ENCODE measurements around the gene SLX4.
A peak's percentile ranks its signal among the peaks of the same experiment; 100 is the strongest.

Gene SLX4

DNA sequence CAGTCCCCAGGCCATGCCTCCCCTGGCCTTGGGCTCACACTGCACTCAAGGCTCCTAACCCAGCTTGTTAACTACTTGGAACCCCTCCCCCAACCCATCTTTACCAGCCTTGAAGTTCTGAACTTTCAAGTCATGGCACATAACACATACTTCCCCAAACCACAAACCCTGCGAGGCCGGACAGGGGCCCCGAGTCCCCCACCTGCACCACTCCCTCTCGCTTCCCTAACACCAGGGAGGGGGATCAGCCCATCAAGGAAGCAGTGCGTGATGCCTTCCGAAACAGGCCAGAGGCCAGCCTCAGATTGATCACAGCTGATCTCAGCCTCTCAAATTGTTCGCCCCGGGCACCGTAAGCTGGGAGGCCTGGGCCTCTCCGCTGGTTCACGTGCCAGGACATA lies 31.2 kb downstream of the SLX4 start:
- DNase-seq, result no peak

GRCh38 chr16:3579776-3580175 lies 31.6 kb downstream of the SLX4 start:
- no peak for DNase-seq

DNA sequence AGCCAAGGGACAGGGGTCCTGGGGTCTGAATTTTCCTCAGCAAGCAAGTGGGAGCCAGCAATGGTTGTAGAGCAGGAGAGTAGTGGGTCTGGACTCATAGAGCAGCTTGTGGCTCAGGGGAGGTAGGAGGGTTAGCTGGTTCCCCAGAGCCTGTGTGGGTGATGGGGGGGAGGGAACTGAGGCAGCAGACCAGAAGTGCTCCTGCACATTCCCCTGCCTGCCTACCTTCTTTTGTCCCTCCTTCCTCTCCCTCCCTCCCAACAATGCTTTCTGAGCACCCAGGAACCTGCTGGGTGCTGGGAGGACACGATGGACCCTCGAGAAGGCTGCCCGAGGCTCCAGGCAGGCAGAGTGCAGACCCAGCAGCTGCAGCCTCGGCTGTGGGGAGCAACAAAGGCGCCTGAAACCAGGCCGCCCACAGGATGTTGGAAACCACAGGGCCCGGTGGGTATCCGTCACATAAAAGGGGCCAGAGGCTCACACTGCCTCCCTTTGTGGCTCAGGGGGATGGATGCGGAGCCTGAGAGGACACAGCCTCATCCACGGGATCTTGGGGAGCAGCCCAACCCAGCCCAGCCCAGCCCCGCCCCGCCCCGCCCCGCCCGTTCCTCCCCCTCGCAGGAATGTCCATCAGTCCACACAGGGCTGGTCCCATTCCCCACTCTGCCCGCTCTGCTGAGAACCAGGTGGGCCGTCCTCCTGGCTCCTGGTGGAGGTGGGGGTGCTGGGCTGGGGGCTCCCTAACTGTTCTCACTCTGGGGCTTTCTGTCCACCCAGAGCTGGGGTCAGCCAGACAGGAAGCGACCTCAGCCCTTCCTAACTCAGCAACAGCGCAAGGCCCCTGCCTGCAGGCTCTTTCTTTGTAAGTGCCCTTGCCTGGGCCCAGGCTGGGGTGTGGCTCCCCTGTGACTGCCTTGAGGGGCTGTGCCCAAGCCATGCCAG lies 32.5 kb downstream of the SLX4 start:
- DNase-seq, result no peak

- no peak for DNase-seq
Observed at GRCh38 chr16:3578121-3578520, 33.3 kb downstream of the SLX4 start.

DNA sequence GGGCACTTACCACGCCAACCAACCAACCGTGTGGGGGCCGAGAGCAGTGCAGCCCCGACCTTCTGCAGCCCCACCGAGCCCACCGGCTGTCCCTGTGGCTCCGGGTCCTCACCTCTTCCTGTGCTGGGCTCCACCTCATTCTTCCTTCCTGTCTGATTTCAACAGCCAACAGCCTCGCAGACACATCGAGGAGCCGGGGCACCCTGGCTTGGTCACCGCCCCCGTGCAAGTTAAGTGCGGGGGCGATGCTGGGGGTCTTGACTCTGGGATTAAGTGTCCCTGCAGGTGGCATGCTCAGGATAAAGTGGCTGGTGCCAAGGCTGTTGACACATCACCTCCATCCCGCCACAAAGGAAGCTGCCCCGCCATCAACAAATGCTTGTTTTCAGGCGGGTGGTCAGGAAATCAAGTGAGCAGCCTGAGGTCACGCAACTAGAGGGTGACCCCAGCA lies 34.1 kb downstream of the SLX4 start, which contains the start of gene NLRC3:
TSS of gene NLRC3 (minus strand) at position 102 of the 451 bp plus-strand sequence. CDS start 12,367 bp downstream, outside the sequence.
- no peak for DNase-seq

GRCh38 chr16:3576211-3576610 lies 35.2 kb downstream of the SLX4 start:
- no peak for DNase-seq

DNA sequence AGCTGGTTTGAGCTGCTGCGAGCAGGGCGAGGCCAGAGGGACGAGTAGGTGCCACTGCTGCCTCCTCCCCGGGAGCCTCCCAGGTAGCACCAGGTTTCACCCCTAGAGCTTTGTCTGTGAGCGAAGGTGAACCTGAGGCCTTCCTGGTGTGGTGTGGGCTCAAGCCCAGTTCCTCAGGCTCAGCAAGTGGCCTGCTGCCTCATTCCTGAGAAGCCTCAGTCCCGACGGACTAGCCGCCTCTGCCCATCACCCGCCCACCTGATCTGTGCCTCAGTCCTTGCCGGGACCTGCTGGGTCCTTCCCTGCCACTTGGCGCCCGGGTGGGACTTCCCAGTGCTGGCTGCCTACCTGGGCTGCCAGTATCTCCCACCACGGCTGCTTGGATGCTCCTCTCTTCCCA lies 35.9 kb downstream of the SLX4 start:
- no peak for DNase-seq

GRCh38 chr16:3574195-3574594 lies 37.2 kb downstream of the SLX4 start:
- DNase-seq, result no peak

DNA sequence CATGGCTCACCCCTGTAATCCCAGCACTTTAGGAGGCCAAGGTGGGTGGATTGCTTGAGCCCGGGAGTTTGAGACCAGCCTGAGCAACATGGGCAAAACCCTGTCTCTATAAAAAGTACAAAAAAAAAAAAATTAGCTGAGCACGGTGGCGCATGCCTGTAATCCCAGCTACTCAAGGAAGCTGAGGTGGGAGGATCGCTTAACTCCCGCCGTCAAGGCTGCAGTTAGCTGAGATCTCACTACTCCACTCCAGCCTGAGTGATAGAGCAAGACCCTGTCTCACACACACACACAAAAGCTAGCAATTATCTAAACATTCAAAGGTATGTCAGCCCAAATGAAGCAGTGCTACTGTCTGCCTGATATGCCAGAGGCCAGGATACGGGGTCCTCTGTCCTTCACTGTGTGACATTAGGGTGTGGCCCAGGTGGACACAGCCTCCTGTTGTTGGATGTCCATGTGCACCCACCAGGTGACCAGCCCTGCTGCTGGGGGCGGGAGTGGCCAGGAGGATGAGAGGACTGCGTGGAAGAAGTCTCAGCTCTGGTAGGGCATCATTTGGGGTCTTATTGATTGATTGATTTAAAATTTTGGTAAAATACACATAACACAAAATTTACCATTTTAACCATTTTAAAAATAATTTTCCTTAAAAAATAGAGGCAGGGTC lies 38.1 kb downstream of the SLX4 start:
- no peak for DNase-seq

DNA sequence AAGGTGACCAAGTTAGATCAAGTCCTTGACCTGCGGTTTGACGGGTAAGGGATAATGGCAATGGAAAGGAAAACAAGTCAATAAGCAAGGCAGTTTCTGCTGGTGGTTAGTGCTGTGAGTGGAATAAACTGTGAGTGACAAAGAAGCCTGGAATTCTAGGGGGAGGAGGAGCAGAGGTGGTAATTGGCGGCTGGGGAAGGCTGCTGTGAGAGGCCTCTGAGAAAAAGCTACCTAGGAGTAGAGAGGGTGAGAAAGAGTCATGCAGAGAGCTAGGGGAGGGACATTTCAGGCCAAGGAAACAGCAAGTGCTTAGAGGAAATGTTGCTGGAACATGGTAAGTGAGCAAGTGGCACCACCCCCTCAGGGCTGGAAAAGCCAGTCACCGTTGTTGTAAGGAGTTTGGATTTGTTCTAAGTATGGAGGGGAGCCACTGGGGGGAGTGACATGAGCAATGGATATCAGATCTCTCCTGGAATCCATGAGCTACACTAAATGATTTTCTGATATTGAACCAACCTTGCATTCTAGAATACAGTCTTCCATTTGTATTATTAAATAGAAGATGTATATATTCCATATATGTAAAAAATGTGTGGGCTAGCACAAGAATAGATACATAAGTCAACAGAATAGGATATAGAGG lies 40.9 kb downstream of the SLX4 start:
- no peak for DNase-seq

DNA sequence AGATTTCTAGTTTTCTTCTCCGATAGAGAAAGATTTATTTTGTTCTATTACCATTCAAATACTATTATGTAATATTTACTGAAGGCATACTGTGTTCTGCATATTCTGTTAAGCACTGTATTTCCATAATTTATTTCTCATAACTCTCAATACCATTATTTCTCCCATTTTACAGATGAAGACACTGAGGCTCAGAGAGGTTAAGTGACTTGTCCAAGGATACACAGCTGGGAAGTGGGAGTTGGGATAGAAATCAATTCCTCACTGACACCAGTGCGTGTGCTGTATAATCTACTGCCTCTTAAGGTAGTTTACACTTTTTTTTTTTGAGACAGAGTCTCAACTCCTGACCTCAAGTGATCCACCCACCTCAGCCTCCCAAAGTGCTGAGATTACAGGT lies 41.6 kb downstream of the SLX4 start:
- no peak for DNase-seq

GRCh38 chr16:3566990-3567389 lies 44.4 kb downstream of the SLX4 start:
- no peak for DNase-seq

DNA sequence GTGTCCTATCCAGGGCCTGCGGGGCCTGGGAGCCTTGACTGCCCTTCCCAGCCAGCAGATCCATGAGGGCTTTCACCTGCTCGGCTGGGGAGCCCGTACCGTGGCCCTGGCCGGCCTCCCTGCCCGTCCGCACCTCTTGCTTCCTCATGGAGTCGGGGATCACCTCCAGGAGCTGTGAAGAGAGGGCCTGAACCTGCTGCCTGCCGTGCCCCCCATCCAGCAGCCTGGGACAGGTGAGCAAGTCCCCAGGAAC lies 46.6 kb downstream of the SLX4 start:
- DNase-seq, result no peak

- DNase-seq, result no peak
Observed at GRCh38 chr16:3564130-3564888, 47.1 kb downstream of the SLX4 start.

- DNase-seq, result no peak
Observed at GRCh38 chr16:3562914-3563480, 48.4 kb downstream of the SLX4 start.

DNA sequence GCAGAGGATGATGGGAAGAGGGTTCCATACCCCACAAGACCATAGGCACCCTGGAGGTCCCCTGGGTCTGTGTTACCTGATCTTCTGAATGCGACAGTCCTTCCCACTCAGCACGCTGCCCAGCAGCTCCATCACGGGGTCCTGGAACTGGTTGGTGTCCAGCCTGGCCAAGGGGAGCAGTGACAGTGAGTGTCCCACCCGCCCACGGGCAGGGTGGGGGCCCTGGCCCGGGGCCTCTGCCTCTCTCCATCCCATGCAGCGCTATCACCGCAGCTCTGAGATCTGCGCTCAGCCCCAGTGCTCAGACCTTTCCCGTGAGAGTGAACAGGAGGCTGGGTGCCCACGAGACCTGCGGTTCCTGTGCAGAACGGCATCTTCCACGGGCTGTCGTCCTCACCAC lies 49.8 kb downstream of the SLX4 start:
- no peak for DNase-seq

DNA sequence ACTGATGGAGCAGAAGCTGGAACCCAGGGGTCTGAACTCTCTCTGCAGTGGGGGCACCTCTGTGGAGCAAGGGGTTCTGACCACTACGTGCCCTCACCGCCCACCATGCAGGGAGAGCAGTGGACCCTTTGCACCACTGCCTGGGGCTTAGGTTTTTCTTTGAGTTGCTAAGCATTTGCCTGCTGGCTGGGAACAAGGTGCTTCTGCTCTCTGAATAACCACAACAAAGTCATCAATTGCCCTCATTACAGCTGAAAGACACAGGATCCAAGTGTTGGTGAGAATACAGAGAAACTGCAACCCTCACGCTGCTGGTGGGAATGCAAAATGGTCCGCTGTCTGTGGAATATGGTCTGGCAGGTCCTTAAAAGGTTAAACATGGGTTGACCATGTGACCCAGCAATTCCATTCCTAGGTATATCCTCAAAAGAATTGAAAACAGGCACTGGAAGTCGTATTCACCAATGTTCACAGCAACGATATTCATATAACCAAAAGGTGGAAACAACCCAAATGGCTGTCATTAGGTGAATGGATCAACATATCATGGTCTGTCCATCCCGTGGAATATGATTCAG lies 57.0 kb downstream of the SLX4 start:
- DNase-seq, result no peak

DNA sequence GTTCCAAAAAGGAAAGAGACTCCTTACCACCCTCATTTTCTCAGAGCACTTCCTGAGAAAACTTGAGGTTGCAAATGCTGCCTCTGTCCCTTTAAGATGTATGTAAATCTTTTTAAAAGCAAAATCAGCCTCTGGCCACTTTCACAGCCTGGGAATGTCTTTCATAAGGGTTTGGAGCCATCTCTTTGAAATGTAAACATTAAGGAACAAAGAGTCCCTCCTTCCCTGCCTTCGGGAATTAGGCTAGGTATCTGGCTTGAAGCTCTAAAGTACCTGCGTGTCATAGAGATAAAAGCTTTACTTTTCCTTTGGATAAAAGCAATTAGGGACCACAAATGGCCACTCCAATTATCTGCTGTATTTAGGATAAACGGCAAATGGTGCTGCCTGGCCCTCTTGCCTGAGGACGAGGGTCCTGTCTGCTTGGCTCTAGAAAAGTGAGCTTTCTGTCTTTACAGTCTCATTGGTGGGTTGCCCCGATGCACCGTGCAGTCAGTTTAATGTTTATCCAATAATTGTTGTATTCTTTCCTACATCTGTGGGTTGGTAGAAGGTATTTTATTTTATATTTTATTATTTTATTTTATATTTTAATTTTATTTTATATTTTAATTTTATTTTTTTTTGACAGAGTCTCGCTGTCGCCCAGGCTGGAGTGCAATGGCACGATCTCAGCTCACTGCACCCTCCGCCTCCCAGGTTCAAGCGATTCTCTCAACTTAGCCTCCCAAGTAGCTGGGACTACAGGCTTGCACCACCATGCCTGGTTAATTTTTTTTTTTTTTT lies 58.1 kb downstream of the SLX4 start:
- DNase-seq, result peak; percentile 7

DNA sequence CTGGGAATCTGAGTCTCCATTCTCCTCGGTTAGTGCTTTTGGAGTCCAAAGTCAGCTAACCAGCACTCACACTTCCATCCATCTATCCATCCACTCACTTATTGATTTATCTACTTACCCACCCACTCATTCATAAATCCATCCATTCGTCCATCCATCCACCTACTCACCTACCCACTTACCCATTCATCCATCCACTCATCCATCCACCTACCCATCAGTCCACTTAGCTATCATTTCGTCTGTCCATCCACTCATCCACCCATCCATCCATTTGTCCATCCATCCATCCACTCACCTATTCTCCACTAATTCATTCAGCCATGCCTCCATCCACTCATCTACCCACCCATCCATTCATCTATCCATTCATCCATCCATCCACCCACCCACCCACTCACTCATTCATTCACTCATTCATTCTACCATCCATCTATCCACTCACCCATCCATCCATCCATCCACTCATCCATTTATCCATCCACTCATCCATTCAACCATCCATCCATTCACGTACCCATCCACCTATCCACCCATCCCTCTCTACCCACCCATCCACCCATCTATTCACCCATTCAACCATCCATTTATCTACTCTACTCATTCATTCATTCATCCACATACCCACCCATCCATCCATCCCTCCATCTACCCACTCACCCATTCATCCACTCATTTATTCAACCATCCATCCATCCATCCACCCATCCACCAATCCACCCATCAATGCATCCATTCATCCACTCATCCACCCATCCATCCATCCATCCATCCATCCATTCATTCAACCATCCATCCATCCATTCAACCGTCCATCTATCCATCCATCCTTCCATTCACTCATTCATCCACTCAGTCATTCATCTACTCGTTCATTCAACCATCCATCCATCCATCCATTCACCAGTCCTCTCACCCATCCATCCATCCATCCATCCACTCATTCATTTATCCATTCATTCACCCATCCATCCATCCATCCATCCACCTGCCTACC lies 60.3 kb downstream of the SLX4 start:
- DNase-seq, result no peak

GRCh38 chr16:3549906-3550305 lies 61.5 kb downstream of the SLX4 start:
- DNase-seq, result no peak

All from COR-L47 (cell line).